Mesenchymal stem cell (in vitro differentiated cells and primary cell): Measurements from ENCODE around the gene RUNX3.

Experiments used
- DNase-seq: peaks from one replicate; pipeline ENCODE4 v3.0.0-alpha.2; 2013
- H2AFZ ChIP-seq: one replicate; pipeline ENCODE4 v1.6.1; 2013; ENCODE audit warnings: low read depth, mild to moderate bottlenecking, control low read depth, inconsistent platforms, low read length, moderate library complexity
- H2AK5ac ChIP-seq: 2 replicates; pipeline ENCODE4 v1.6.1; 2013; ENCODE audit warnings: low read length, moderate library complexity, mild to moderate bottlenecking, inconsistent platforms; ENCODE audit not compliant: severe bottlenecking
- H2BK120ac ChIP-seq: one replicate; pipeline ENCODE4 v1.6.1; 2013; ENCODE audit warnings: low read depth, mild to moderate bottlenecking, inconsistent platforms, low read length, moderate library complexity
- H2BK12ac ChIP-seq, 2 experiments: one replicate each; pipeline ENCODE4 v1.6.1; 2013; ENCODE audit warnings: inconsistent platforms in 2 of 2, low read length in 2 of 2, mild to moderate bottlenecking in 2 of 2, moderate library complexity in 2 of 2, control low read depth in 1 of 2
- H2BK15ac ChIP-seq: one replicate; pipeline ENCODE4 v1.6.1; 2013; ENCODE audit warnings: mild to moderate bottlenecking, low read depth, inconsistent platforms; ENCODE audit not compliant: poor library complexity, severe bottlenecking
- H2BK5ac ChIP-seq: 2 replicates; pipeline ENCODE4 v1.6.1; 2013; ENCODE audit warnings: low read depth, mild to moderate bottlenecking, low read length, control low read depth, inconsistent platforms; ENCODE audit not compliant: poor library complexity, severe bottlenecking
- H3K14ac ChIP-seq, 2 experiments: one replicate each; pipeline ENCODE4 v1.6.1; 2013; ENCODE audit warnings: inconsistent platforms in 2 of 2, low read length in 2 of 2, control low read depth in 1 of 2, mild to moderate bottlenecking in 1 of 2, moderate library complexity in 1 of 2
- H3K18ac ChIP-seq, 2 experiments: one replicate each; pipeline ENCODE4 v1.6.1; 2013; ENCODE audit warnings: inconsistent platforms in 2 of 2, low read length in 2 of 2, control low read depth in 1 of 2, low read depth in 1 of 2, mild to moderate bottlenecking in 1 of 2
- H3K23ac ChIP-seq, 2 experiments: one replicate each; pipeline ENCODE4 v1.6.1; 2013; ENCODE audit warnings: inconsistent platforms in 2 of 2, low read length in 2 of 2, mild to moderate bottlenecking in 2 of 2, moderate library complexity in 2 of 2, control low read depth in 1 of 2
- H3K27ac ChIP-seq: 2 replicates; pipeline ENCODE4 v1.5.1; 2013; ENCODE audit warnings: mild to moderate bottlenecking, moderate library complexity, low read length, control low read depth, inconsistent platforms; ENCODE audit not compliant: poor library complexity, severe bottlenecking
- H3K27me3 ChIP-seq, 2 experiments: 2 replicates each; pipeline versions ENCODE4 v1.6.1 to v1.7.0; 2013; ENCODE audit warnings: low read length in 2 of 2, mild to moderate bottlenecking in 2 of 2, moderate library complexity in 2 of 2, control low read depth in 1 of 2, inconsistent platforms in 1 of 2; ENCODE audit not compliant: control insufficient read depth in 1 of 2, insufficient read depth in 1 of 2
- H3K36me3 ChIP-seq, 2 experiments: 2 replicates each; pipeline versions ENCODE4 v1.6.1 to v1.7.0; 2013; ENCODE audit warnings: low read length in 2 of 2, control low read depth in 1 of 2, inconsistent platforms in 1 of 2, low read depth in 1 of 2, mild to moderate bottlenecking in 1 of 2; ENCODE audit not compliant: insufficient read depth in 2 of 2, control insufficient read depth in 1 of 2
- H3K4ac ChIP-seq, 2 experiments: one replicate each; pipeline ENCODE4 v1.6.1; 2013; ENCODE audit warnings: inconsistent platforms in 2 of 2, low read length in 2 of 2, mild to moderate bottlenecking in 2 of 2, moderate library complexity in 2 of 2, control low read depth in 1 of 2, low read depth in 1 of 2
- H3K4me1 ChIP-seq: 2 replicates; pipeline ENCODE4 v1.6.1; 2013; ENCODE audit warnings: low read depth, low read length, control low read depth; ENCODE audit not compliant: control insufficient read depth, insufficient read depth
- H3K4me2 ChIP-seq: 2 replicates; pipeline ENCODE4 v1.6.1; 2013; ENCODE audit warnings: low read length, mild to moderate bottlenecking, inconsistent platforms; ENCODE audit not compliant: poor library complexity, severe bottlenecking
- H3K4me3 ChIP-seq, 2 experiments: 2 replicates each; pipeline versions ENCODE4 v1.5.1 to v1.7.0; 2013; ENCODE audit warnings: low read length in 2 of 2, mild to moderate bottlenecking in 2 of 2, control low read depth in 1 of 2, low read depth in 1 of 2; ENCODE audit not compliant: insufficient read depth in 1 of 2
- H3K79me1 ChIP-seq: replicated peaks from 2 replicates; pipeline ENCODE4 v1.6.1; 2013; ENCODE audit warnings: mild to moderate bottlenecking, control low read depth, low read length, inconsistent platforms; ENCODE audit not compliant: poor library complexity, severe bottlenecking
- H3K9ac ChIP-seq: 2 replicates; pipeline ENCODE4 v1.7.0; 2013; ENCODE audit warnings: mild to moderate bottlenecking, low read length, moderate library complexity
- H3K9me3 ChIP-seq: 2 replicates; pipeline ENCODE4 v1.7.0; 2013; ENCODE audit warnings: mild to moderate bottlenecking, low read length; ENCODE audit not compliant: control insufficient read depth
- H4K8ac ChIP-seq: one replicate; pipeline ENCODE4 v1.6.1; 2013; ENCODE audit warnings: inconsistent platforms, mild to moderate bottlenecking, low read length, moderate library complexity
- H4K91ac ChIP-seq: one replicate; pipeline ENCODE4 v1.6.1; 2013; ENCODE audit warnings: mild to moderate bottlenecking, low read length, inconsistent platforms
- WGBS: methylation state at CpG from one replicate; pipeline ENCODE4 v1.1.7; 2013; ENCODE audit warnings: mixed read lengths; 5-methylcytosine and 5-hydroxymethylcytosine counted together

Gene RUNX3

DNA sequence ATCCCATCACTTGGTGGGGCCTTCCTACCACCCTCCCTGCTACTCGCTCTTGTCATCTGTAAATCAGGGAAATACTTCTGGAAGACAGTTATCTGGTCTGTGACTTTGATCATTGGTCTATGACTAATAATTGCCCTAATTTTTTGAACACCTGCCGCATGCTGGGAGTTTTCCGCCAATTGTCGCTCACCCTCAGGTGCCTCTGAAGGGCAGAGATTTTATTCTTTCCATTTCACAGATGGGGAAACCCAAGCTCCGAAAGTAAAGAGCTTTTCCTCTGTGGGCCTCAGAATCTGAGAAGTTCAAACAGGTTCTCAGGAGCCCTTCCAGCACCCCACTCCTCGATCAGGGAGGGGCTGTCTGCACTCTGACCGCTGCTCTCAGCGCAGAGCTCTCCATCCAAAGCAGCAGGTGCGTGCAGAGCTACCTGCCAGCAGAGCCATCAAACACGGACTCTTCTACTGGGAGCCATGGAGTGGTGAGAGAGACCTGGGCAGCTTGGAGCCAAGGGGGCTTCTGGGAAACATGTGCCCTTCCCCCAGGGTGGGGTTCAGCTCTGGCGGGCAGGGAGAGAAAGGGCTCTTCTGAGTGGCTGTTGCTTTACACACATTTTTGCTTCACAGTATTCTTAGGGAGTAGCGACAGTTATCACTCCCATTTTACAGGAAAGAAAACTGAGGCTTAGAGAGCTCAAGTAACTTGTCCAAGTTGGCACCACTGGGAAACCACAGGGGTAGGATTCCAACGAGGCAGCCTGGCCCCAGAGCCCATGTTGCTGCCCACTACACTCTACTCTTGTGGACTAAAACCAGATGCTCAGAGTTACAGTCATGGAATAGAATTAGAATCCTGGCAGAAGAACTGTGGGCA is 5.8 kb upstream of the RUNX3 start:
- Histone ChIP-seq H2BK120ac (no peak overlapping the region), H3K4ac (no peak overlapping the region), H3K9me3 (no peaks in the 10 kb centered on the region), H2AK5ac (no peak overlapping the region), H3K9ac (no peak overlapping the region), H3K23ac (no peak overlapping the region), H3K14ac (no peak overlapping the region), H4K8ac (no peak overlapping the region), H2BK5ac (no peak overlapping the region), H3K27ac (no peak overlapping the region), H3K4me3 (no peak overlapping the region), H3K4me1 (peaks cover 9% of the 10 kb centered on the region), H3K4me2 (no peak overlapping the region), H3K36me3 (no peaks in the 10 kb centered on the region), H2BK12ac (no peak overlapping the region), H4K91ac (no peak overlapping the region), H2AFZ (no peak overlapping the region), H2BK15ac (no peak overlapping the region), H3K18ac (no peak overlapping the region), H3K79me1 (no peaks in the 10 kb centered on the region), H3K27me3 (peaks cover 71 to 84% of the 10 kb centered on the region in 2 experiments)
- DNase-seq, result no peak
- 86% methylated on average over 13 of the region's 13 CpGs for WGBS

DNA sequence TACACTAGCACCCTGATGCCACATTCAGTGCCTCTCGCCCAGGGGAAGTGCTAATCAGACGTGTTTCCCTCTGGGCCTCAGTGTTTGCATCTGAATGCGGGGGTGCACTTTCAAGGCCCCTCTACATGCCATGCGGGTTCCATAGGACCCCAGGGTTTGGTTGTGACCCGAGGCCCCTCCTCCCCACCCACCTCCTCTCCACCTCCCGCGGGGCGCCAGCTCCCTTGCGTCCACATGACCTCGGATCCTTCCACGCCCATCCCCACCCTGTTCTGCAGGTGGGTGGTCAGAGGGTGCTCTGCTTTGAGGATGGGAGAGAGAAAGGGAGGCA is 5.1 kb upstream of the RUNX3 start:
- H3K27ac ChIP-seq, result no peak overlapping the region
- H3K36me3 ChIP-seq, result no peaks in the 10 kb centered on the region
- H3K79me1 ChIP-seq, result no peaks in the 10 kb centered on the region
- no peak overlapping the region for H2BK5ac ChIP-seq
- no peak overlapping the region for H3K4ac ChIP-seq
- no peaks in the 10 kb centered on the region for H3K9me3 ChIP-seq
- H3K23ac ChIP-seq, result no peak overlapping the region
- H2BK12ac ChIP-seq, result no peak overlapping the region
- no peak overlapping the region for H2BK15ac ChIP-seq
- no peak overlapping the region for H3K4me3 ChIP-seq
- no peak overlapping the region for H3K18ac ChIP-seq
- WGBS, result 67% methylated on average over 5 of the region's 11 CpGs
- H2AFZ ChIP-seq, result no peak overlapping the region
- H3K4me1 ChIP-seq, result peaks cover 9% of the 10 kb centered on the region
- H4K8ac ChIP-seq, result no peak overlapping the region
- H4K91ac ChIP-seq, result no peak overlapping the region
- no peak overlapping the region for H2BK120ac ChIP-seq
- no peak overlapping the region for H3K9ac ChIP-seq
- no peak overlapping the region for H2AK5ac ChIP-seq
- no peak overlapping the region for H3K4me2 ChIP-seq
- peaks cover 77 to 89% of the 10 kb centered on the region in 2 experiments for H3K27me3 ChIP-seq
- DNase-seq, result no peak
- no peak overlapping the region for H3K14ac ChIP-seq

DNA sequence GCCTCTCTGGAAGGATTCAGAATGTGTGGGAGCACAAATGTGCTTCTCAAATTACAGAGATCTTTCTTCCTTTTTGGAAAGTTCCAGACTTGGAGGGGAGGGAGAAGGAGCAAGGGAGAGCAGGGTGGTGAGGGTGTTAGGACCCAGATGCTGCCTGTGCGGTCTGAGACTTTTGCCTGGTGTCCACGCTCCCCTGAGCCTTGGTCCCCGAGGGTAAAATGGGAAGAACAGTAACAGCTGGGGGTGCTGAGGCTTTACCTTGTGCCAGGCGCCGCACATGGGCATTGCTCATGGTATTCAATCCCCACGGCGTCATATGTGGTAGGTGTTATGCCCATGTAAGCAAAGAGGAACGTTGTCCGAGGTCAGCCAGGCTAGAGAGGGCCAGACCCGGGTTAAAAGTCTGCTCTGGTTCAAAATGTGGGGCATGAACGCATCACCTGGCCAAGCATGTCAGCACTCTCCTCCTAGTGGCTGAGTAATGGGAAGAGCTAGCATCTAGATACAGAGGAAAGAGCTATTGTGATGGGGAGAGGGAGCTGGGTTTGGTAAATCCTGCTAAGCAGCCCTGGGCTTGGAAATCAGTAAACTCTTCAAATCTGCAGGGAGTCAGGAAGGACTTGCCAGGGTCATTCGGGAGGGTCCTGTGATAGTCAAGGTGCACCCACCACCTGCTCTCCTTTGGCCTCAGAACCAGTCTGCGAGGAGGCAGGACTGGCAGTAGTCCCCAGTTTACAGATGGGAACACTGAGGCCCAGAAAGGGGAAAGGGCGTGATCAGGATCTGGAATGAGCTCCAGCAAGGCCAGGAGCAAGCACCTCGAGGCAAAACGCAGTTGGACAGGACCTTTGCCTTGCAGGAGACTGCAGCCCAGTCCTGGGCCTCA is 4.5 kb upstream of the RUNX3 start:
- Histone ChIP-seq H3K36me3 (no peaks in the 10 kb centered on the region), H3K23ac (no peak overlapping the region), H3K9ac (no peak overlapping the region), H2BK120ac (no peak overlapping the region), H3K4ac (no peak overlapping the region), H4K8ac (no peak overlapping the region), H3K27ac (no peak overlapping the region), H4K91ac (no peak overlapping the region), H3K14ac (no peak overlapping the region), H3K9me3 (no peaks in the 10 kb centered on the region), H3K4me3 (no peak overlapping the region), H3K79me1 (no peaks in the 10 kb centered on the region), H2BK15ac (no peak overlapping the region), H2AFZ (no peak overlapping the region), H3K4me2 (no peak overlapping the region), H3K4me1 (peaks cover 10% of the 10 kb centered on the region), H2BK5ac (no peak overlapping the region), H3K27me3 (peaks cover 71 to 84% of the 10 kb centered on the region in 2 experiments), H2BK12ac (no peak overlapping the region), H2AK5ac (no peak overlapping the region), H3K18ac (no peak overlapping the region)
- 53% methylated on average over 16 of the region's 16 CpGs for WGBS
- DNase-seq, result no peak

- Histone ChIP-seq H3K4me2 (no peak overlapping the region), H4K91ac (no peak overlapping the region), H3K23ac (no peak overlapping the region), H3K4ac (no peak overlapping the region), H3K4me1 (peaks cover 17% of the 10 kb centered on the region), H3K9me3 (no peaks in the 10 kb centered on the region), H4K8ac (no peak overlapping the region), H2AFZ (no peak overlapping the region), H3K4me3 (no peak overlapping the region), H2BK15ac (no peak overlapping the region), H3K27ac (no peak overlapping the region), H3K14ac (no peak overlapping the region), H2BK120ac (no peak overlapping the region), H2BK12ac (no peak overlapping the region), H2AK5ac (no peak overlapping the region), H3K9ac (no peak overlapping the region), H3K79me1 (no peaks in the 10 kb centered on the region), H2BK5ac (no peak overlapping the region), H3K27me3 (peaks cover 75 to 91% of the 10 kb centered on the region in 2 experiments), H3K18ac (no peak overlapping the region), H3K36me3 (no peaks in the 10 kb centered on the region)
- DNase-seq, result no peak
- WGBS, result 71% methylated on average over 12 of the region's 12 CpGs
Measured at GRCh38 chr1:24933468-24933867, 3.4 kb upstream of the RUNX3 start.
